IgD-negative memory B cell (primary cell): ENCODE results near the gene BOLL. TPM values are rescaled to one million over a fixed set of nuclear protein-coding genes. Genes with fewer than 3 reads are reported as not detected.

Experiments used
- H3K27ac Mint-ChIP-seq, 3 donors: one replicate each; pipeline ENCODE4 v1.8.0; 2020 to 2022; ENCODE audit warnings: mild to moderate bottlenecking in 3 of 3, mixed read lengths in 3 of 3, moderate library complexity in 1 of 3
- H3K27me3 Mint-ChIP-seq: one replicate; pipeline ENCODE4 v1.8.0; 2021; ENCODE audit warnings: mixed read lengths
- H3K36me3 Mint-ChIP-seq: one replicate; pipeline ENCODE4 v1.8.0; 2020; ENCODE audit warnings: mild to moderate bottlenecking, mixed read lengths
- H3K4me1 Mint-ChIP-seq, 3 donors: one replicate each; pipeline ENCODE4 v1.8.0; 2020 to 2022; ENCODE audit warnings: mixed read lengths in 3 of 3, mild to moderate bottlenecking in 1 of 3
- H3K4me3 Mint-ChIP-seq, 4 donors: one replicate each; pipeline ENCODE4 v1.8.0; 2020 to 2022; ENCODE audit warnings: mild to moderate bottlenecking in 4 of 4, mixed read lengths in 4 of 4, moderate library complexity in 3 of 4
- H3K9me3 Mint-ChIP-seq, 3 donors: one replicate each; pipeline ENCODE4 v1.8.0; 2020 to 2021; ENCODE audit warnings: mixed read lengths in 3 of 3, mild to moderate bottlenecking in 1 of 3
- polyA plus RNA-seq: library from polyadenylated mRNA; unstranded; fragments of 300-500 nt; fragmentation: Illumina TruSeq; gene quantifications from one replicate; pipeline ENCODE4 v1.2.3, GENCODE V29; 2021

The BOLL gene
- polyA plus RNA-seq, 1 donor from 2014 or later: not detected

DNA sequence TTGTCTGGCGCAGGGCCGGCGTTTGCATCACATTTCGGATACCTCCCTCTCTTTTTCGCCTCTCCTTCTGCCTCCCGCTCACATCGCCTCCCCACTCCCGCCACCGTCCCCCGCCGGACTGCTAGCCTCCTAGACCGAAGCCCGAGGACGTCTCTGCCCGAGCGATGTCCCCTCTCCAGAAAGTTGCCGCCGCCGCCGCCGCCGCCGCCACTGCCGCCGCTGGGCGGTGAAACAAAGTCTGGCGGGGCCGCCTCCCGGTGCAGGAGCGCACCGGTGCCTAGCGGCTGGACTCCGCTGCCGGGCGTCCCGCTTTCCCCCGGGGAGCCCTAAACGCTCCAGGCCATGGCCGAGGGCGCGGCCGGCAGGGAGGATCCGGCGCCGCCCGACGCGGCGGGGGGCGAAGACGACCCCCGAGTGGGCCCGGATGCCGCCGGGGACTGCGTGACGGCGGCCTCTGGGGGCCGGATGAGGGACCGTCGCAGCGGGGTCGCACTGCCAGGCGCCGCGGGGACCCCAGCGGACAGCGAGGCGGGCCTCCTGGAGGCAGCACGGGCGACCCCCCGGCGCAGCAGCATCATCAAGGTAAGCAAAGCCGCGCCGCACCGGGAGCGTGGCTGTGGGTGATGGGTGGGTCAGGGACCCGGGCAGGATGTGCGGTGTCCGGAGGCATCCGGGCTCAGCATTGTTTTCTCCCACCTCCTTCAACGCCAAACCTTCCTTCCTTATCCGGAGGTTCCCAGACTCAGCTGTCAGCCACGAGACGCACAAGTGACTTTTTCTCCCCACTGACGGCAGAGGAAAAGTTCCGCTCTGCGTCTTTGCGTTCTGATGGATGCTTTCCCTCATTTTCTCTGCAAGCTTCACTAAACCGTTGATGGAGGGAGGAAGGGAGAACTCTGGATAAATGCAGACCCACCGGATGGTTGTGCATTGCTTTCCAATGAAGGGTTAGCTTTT, 19.9 kb upstream of the BOLL start:
- H3K9me3 Mint-ChIP-seq: no peaks in the 10 kb centered on the region
- peaks cover 6 to 16% (median 14%) of the 10 kb centered on the region in 3 donors for H3K4me1 Mint-ChIP-seq
- H3K27me3 Mint-ChIP-seq: peaks cover 41% of the 10 kb centered on the region
- H3K4me3 Mint-ChIP-seq: peak overlapping the region; percentile 86 to 92 (median 88)
- H3K36me3 Mint-ChIP-seq: no peaks in the 10 kb centered on the region
- H3K27ac Mint-ChIP-seq: no peak overlapping the region

DNA sequence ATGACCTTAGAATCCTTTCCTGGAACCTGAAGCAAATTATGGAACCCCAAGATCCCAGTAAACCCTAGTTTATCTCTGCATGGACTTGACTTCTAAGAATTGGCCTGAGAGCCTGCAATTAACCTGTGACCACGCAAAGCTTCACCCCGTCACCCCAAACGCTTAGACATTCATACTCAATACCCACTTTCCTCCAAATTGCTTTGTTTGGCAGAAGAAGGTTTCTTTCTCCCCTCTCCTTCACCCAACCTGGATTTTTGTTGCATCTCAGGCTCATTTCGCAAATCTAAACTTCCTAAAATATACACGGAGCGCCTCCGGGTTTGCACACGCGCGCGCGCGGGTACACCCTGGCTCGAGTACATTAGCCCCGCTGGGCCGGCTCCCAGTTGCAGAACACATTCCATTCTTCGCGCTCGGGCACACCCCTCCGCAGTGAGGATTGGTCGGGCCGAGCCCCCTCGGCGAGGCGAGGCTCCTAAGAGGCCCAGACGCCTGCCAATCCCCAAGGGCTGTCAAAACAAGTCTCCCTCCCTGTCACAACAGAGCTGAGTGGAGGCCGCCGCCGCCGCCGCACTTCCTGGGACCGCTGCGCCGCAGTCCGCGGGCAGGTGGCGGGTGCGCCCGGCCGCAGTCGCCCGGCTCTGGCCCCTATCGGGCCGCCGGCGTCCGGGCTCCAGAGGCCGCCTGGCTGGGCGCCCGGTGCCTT, 19.1 kb upstream of the BOLL start, which contains the start of gene PLCL1:
Gene PLCL1 (plus strand): TSS at position 545 of the 709 bp plus-strand sequence.
- no peaks in the 10 kb centered on the region for H3K9me3 Mint-ChIP-seq
- peak within 1 kb of the TSS; percentile 86 to 95 (median 90) for H3K4me3 Mint-ChIP-seq
- no peaks in the 10 kb centered on the region for H3K36me3 Mint-ChIP-seq
- no peak within 1 kb of the TSS for H3K27ac Mint-ChIP-seq
- peaks cover 6 to 16% (median 14%) of the 10 kb centered on the region in 3 donors for H3K4me1 Mint-ChIP-seq
- peaks cover 47% of the 10 kb centered on the region for H3K27me3 Mint-ChIP-seq

DNA sequence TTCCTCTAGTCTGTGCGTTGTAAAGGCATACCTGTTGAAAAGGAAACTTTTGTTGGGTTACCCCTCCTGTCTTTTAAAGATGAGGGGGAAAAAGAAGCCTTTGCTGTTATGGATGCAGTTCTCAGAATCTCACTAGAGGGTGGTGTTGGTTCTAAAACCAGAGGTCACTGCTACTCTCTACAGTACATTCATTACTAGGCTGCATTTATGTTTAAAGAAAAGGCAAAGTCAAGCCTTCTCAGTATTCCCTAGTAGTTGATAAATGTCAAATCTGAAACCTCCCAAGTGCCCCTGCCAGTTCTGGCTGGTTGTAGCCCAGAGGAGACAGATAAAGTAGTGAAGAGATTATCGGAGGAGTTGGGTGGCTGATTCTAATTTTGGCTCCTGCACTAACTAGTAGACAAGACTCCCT, 17.9 kb upstream of the BOLL start:
- Mint-ChIP-seq H3K4me3 (peak overlapping the region in 3 of 4 donors; percentile 21 to 78 (median 38)), H3K27me3 (peaks cover 51% of the 10 kb centered on the region), H3K36me3 (no peaks in the 10 kb centered on the region), H3K27ac (no peak overlapping the region), H3K9me3 (no peaks in the 10 kb centered on the region), H3K4me1 (peaks cover 6 to 16% (median 14%) of the 10 kb centered on the region in 3 donors)

DNA sequence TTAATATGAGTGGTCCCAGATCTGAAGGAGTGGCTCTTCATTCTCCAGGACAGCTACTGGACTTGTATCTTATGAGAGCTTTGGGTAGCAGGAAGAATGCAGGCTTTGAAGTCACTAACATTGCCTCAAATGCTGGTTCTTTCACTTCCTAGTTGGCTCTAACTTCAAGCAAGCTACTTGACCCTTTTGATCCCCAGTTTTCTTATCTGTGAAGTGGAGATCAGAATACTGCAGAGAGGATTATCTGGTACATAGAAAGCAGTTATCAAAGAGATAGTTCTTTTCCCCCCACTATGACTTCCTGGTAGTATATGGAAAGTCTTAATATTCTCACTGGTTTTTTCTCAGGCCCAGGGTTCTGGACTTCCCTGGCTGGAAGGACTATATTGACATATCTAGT, 15.9 kb upstream of the BOLL start:
- H3K4me3 Mint-ChIP-seq: no peak overlapping the region
- peaks cover 49% of the 10 kb centered on the region for H3K27me3 Mint-ChIP-seq
- H3K4me1 Mint-ChIP-seq: peaks cover 6 to 14% (median 14%) of the 10 kb centered on the region in 3 donors
- H3K36me3 Mint-ChIP-seq: peaks cover 2% of the 10 kb centered on the region
- H3K9me3 Mint-ChIP-seq: no peaks in the 10 kb centered on the region
- no peak overlapping the region for H3K27ac Mint-ChIP-seq

DNA sequence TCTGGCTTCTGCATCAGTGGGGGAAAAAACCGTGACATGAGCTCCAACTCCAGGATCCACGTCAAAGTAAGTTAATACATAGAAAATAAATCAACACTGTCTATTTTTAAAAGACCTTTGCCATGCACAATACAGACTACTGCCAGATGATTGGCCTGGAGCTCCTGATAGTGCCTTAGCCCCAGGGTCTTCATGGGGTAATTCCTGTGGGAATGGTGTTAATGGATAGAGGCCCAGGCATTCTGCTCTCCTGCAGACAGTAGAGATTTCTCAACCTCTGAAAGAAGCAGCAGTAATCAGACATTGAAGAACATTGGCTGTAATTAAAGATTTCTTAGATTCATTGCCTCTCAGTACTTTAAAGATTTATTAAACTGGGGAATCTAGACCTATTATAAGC, 15.0 kb upstream of the BOLL start:
- Mint-ChIP-seq H3K27me3 (peaks cover 43% of the 10 kb centered on the region), H3K4me3 (no peak overlapping the region), H3K9me3 (peaks cover 0 to 4% (median 0%) of the 10 kb centered on the region in 3 donors), H3K36me3 (peaks cover 2% of the 10 kb centered on the region), H3K4me1 (peaks cover 6 to 8% (median 7%) of the 10 kb centered on the region in 3 donors), H3K27ac (no peak overlapping the region)

DNA sequence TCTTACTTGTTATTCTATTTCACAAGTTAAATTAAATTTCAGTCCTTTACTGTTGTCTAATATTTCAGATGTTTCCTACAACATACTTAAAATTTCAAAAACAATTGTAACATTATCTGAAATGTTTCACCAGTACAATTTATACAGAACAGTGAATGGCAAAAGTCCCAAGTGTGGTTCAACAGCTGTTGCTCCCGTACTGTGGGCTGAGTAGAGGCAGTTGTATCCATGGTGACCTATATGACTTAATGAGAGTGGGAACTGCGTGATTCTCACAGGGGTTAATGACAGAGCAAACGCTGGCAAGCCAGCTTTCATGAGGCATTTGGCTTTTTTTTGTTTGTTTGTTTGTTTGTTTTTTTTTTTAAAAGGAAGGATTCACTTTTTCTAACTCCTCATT, 13.9 kb upstream of the BOLL start:
- H3K27me3 Mint-ChIP-seq: peaks cover 40% of the 10 kb centered on the region
- no peak overlapping the region for H3K27ac Mint-ChIP-seq
- H3K9me3 Mint-ChIP-seq: peaks cover 0 to 4% (median 0%) of the 10 kb centered on the region in 3 donors
- peaks cover 3 to 5% (median 5%) of the 10 kb centered on the region in 3 donors for H3K4me1 Mint-ChIP-seq
- H3K36me3 Mint-ChIP-seq: peaks cover 2% of the 10 kb centered on the region
- no peak overlapping the region for H3K4me3 Mint-ChIP-seq

DNA sequence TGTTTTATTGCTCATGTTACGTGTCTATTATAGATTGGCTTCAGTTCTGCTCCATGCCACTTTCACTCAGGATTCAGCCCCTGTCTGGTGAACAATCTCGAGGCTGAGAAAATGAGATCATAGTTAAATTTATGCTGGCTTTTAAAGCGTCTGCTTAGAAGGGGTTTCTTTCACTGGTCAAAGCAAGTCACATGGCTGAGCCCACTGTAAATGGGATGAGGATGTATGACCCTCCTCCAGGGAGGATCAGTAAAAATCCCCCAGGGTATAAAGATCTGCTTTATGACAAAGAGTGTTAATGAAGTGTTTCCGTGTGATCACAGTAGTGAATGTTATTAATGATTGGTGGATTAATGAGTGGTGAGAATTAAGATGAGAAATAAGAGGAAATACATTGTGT, 13.1 kb upstream of the BOLL start:
- peaks cover 34% of the 10 kb centered on the region for H3K27me3 Mint-ChIP-seq
- H3K27ac Mint-ChIP-seq: no peak overlapping the region
- H3K4me3 Mint-ChIP-seq: no peak overlapping the region
- H3K36me3 Mint-ChIP-seq: peaks cover 2% of the 10 kb centered on the region
- peaks cover 0 to 1% (median 0%) of the 10 kb centered on the region in 3 donors for H3K4me1 Mint-ChIP-seq
- peaks cover 0 to 4% (median 0%) of the 10 kb centered on the region in 3 donors for H3K9me3 Mint-ChIP-seq

DNA sequence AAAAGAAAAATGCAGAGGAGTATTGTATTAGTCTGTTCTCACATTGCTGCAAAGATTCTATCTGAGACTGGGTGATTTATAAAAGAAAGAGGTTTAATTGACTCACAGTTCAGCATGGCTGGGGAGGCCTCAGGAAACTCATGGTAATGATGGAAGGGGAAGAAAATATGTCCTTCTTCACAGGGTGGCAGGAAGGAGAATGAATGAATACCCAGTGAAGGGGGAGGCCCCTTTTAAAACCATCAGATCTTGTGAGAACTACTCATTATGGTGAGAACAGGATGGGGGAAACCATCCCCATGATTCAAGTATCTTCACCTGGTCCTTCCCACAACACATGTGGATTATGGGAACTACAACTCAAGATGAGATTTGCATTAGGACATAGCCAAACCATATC, 10.2 kb upstream of the BOLL start:
- Mint-ChIP-seq H3K9me3 (peaks cover 0 to 6% (median 2%) of the 10 kb centered on the region in 3 donors), H3K27ac (no peak overlapping the region), H3K36me3 (peaks cover 2% of the 10 kb centered on the region), H3K4me3 (no peak overlapping the region), H3K4me1 (no peaks in the 10 kb centered on the region), H3K27me3 (peaks cover 21% of the 10 kb centered on the region)

DNA sequence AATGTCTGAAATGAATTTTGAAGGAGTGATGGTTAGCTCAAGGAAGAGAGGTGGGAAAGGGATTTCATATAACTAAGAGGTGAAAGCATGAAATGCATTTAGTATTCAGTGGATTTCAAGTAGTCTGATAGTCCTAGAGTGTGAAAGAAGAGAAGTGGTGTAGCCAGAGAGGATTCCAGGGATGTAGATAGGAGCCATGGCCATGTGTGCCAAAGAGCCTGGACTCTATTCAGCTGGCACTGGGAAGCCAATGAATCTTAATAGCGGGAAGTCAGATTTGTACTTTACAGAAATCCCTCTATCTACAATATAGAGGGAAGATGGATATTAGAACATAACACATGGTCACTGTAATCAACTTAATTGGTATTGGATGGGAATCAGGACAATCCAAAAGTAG, 8.3 kb upstream of the BOLL start:
- Mint-ChIP-seq H3K27ac (no peak overlapping the region), H3K36me3 (peaks cover 2% of the 10 kb centered on the region), H3K4me1 (no peaks in the 10 kb centered on the region), H3K4me3 (no peak overlapping the region), H3K27me3 (peaks cover 18% of the 10 kb centered on the region), H3K9me3 (peaks cover 0 to 6% (median 2%) of the 10 kb centered on the region in 3 donors)

DNA sequence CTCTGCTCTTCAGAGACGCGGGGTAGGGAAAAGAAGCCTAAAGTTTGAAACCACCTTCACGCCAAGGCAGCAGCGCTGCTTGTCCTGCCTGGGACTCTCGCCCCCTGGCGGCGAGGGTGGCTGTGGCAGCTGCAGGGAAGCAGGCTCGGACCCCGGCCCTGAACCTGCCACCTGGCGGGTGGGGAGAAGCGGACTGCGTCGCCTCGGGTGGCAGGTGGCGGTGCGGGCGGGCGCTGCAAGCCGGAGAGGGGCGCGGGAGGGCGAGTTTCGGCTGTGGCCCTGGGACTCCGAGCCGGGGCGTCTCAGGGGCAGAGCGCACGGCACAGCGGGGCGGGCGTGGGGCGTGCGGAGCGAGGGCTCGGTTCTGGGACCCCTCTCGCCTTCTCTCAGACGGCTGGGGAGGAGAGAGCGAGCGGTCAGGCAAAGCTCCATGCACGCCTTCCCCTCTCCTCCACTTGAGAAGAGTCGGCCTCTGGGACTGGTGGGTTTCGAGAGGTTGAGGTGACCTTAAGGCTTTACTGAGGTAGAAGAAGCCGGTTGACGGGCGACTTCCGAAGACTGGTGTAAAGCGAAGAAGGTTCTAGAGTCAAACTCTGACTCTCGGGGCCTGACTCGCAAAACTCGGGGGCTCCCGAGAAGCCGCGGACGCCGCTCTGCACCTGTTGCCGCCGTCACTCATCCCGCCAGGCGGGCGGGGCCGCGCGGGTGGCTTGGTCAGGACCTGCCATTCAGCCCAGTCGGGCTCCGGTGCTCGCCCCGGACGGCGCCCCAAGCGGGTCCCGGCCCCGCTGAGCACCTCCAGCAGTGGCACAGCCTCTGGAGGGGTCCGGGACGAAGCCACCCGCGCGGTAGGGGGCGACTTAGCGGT, 1.1 kb upstream of the BOLL start:
- peaks cover 21% of the 10 kb centered on the region for H3K27me3 Mint-ChIP-seq
- no peak overlapping the region for H3K27ac Mint-ChIP-seq
- no peaks in the 10 kb centered on the region for H3K4me1 Mint-ChIP-seq
- peak overlapping the region in 3 of 4 donors; percentile 56 to 65 (median 59) for H3K4me3 Mint-ChIP-seq
- H3K36me3 Mint-ChIP-seq: no peaks in the 10 kb centered on the region
- H3K9me3 Mint-ChIP-seq: peaks cover 0 to 2% (median 0%) of the 10 kb centered on the region in 3 donors

DNA sequence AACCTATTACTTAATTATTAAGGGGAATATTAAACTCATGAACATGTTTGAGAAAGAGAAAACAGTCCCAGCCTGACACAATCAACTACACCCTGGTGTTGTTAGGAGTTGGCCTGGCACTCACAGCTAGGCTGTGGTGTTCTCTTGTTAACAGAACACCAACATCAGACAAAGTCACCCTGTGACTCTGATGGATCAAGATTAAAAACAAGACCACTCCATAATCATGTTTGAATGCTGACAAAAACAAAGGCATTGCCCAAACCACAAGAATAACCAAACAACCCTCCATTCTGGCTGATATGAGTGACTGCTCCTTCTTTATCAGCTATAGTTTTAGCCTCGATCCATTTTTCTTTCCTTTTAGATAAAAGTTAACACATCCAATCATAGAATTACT, 3.0 kb downstream of the BOLL start:
- Mint-ChIP-seq H3K4me1 (no peaks in the 10 kb centered on the region), H3K27ac (no peak overlapping the region), H3K4me3 (no peak overlapping the region), H3K27me3 (peaks cover 7% of the 10 kb centered on the region), H3K9me3 (no peaks in the 10 kb centered on the region), H3K36me3 (no peaks in the 10 kb centered on the region)

DNA sequence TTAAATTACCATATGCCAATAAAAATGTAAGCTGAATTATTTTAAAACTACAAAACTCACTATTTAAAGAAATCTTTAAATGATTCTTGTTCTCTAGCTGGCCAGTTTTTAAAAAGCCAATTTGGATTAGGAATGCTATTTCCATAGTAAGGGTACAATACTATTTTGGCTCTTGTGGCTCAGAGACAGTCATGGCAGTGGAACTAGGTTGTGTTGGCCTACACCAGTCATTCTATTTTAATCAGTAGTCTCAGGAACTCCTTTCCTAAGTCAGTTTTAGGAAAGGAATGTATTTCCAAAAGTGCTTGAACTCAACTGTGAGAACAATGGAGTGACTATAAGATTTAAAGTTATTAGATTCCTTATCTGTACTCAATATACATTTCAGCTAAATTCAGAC, 5.9 kb downstream of the BOLL start:
- Mint-ChIP-seq H3K36me3 (no peaks in the 10 kb centered on the region), H3K4me3 (no peak overlapping the region), H3K27me3 (peaks cover 7% of the 10 kb centered on the region), H3K9me3 (no peaks in the 10 kb centered on the region), H3K27ac (no peak overlapping the region), H3K4me1 (no peaks in the 10 kb centered on the region)

DNA sequence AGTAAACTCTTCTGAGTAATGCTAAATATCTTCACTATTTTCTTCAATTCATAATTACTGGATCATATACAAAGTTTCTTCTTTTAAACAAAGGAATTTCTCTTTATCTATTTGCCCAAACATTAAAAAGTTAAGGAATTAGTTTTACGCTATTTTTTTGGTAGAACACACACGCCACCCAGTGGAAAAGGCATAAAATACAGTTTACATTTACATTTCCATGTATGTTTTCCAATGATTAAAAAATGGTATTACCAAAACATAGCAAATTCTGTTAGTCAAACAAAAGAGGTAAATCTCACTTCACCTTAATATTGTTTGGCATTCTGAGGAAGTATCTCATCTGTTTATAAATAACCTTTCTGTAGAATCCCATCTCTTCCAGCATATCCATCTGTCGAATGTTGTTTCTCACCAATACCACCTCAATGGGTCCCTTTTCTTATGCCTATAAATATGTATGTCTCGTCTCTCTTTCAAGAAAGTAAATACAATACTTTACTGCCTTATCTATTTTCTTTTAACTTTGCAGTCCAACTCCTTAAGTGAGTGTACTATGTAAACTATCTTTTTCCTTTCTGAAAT, 7.2 kb downstream of the BOLL start:
- Mint-ChIP-seq H3K4me1 (no peaks in the 10 kb centered on the region), H3K9me3 (no peaks in the 10 kb centered on the region), H3K4me3 (no peak overlapping the region), H3K27ac (no peak overlapping the region), H3K27me3 (peaks cover 5% of the 10 kb centered on the region), H3K36me3 (no peaks in the 10 kb centered on the region)

DNA sequence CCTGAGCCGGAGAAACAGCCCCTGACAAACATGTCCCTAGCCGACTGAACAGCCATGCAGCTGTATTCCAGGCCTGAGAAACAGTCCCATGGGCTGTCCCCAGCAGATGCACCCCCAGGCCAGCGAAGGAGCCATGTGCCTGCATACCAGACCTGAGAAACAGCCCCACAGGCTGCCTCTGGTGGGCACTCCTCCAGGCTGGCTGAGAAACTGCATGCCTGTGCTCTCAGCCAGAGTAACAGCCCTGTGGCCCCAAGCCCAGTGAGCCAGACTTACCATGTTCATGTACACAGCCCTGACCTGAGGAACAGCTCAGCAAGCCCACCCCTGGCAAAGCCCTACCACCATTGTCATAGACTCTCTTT, 24.8 kb downstream of the BOLL start:
- H3K9me3 Mint-ChIP-seq: peaks cover 7 to 16% (median 11%) of the 10 kb centered on the region in 3 donors
- peaks cover 1% of the 10 kb centered on the region for H3K36me3 Mint-ChIP-seq

More for the DNA sequence above, 24.8 kb downstream of the BOLL start:
- Mint-ChIP-seq H3K27me3 (peaks cover 2% of the 10 kb centered on the region), H3K27ac (no peak overlapping the region), H3K4me1 (no peaks in the 10 kb centered on the region), H3K4me3 (no peak overlapping the region)
